Mesendoderm (in vitro differentiated cells): ENCODE data around the gene PI4KB. TPM values are rescaled to one million over a fixed set of nuclear protein-coding genes. Genes with fewer than 3 reads are reported as not detected.

ENCODE experiments used
- DNase-seq: peaks from one replicate; pipeline ENCODE4 v3.0.0; 2013
- H2AK5ac ChIP-seq: 2 replicates; pipeline ENCODE4 v1.6.1; 2013; ENCODE audit warnings: low read length, inconsistent platforms
- H2BK120ac ChIP-seq: 2 replicates; pipeline ENCODE4 v1.6.1; 2013; ENCODE audit warnings: low read depth, mild to moderate bottlenecking, low read length, moderate library complexity, mixed read lengths
- H2BK15ac ChIP-seq: replicated peaks from 2 replicates; pipeline ENCODE4 v1.6.1; 2013; ENCODE audit warnings: low read depth, mild to moderate bottlenecking, moderate library complexity
- H2BK5ac ChIP-seq: 2 replicates; pipeline ENCODE4 v1.6.1; 2013; ENCODE audit warnings: low read length, inconsistent platforms
- H3K18ac ChIP-seq: 2 replicates; pipeline ENCODE4 v1.6.1; 2013; ENCODE audit warnings: mild to moderate bottlenecking, low read length, mixed read lengths
- H3K23ac ChIP-seq: one replicate; pipeline ENCODE4 v1.6.1; 2013; ENCODE audit warnings: low read length
- H3K27ac ChIP-seq: 2 replicates; pipeline ENCODE4 v1.5.1; 2013; ENCODE audit warnings: low read depth, mild to moderate bottlenecking, inconsistent platforms, low read length, moderate library complexity
- H3K27me3 ChIP-seq: 2 replicates; pipeline ENCODE4 v1.6.1; 2013; ENCODE audit warnings: low read length, control low read depth, mild to moderate bottlenecking, inconsistent platforms; ENCODE audit not compliant: insufficient read depth, poor library complexity
- H3K36me3 ChIP-seq: 2 replicates; pipeline ENCODE4 v1.6.1; 2013; ENCODE audit warnings: low read length, inconsistent platforms; ENCODE audit not compliant: control insufficient read depth, insufficient read depth
- H3K4ac ChIP-seq: one replicate; pipeline ENCODE4 v1.6.1; 2013; ENCODE audit warnings: low read depth, mild to moderate bottlenecking, low read length, moderate library complexity
- H3K4me1 ChIP-seq: 2 replicates; pipeline ENCODE4 v1.6.1; 2013; ENCODE audit warnings: low read depth, low read length, inconsistent platforms; ENCODE audit not compliant: control insufficient read depth
- H3K4me2 ChIP-seq: 2 replicates; pipeline ENCODE4 v1.6.1; 2013; ENCODE audit warnings: low read length
- H3K4me3 ChIP-seq: 2 replicates; pipeline ENCODE4 v1.5.1; 2013; ENCODE audit warnings: mild to moderate bottlenecking, low read length
- H3K56ac ChIP-seq: one replicate; pipeline ENCODE4 v1.6.1; 2013; ENCODE audit warnings: low read length
- H3K79me1 ChIP-seq: 2 replicates; pipeline ENCODE4 v1.6.1; 2013; ENCODE audit warnings: low read length, inconsistent platforms
- H3K79me2 ChIP-seq: 2 replicates; pipeline ENCODE4 v1.6.1; 2013; ENCODE audit warnings: mild to moderate bottlenecking, low read length; ENCODE audit not compliant: control insufficient read depth, insufficient read depth
- H3K9ac ChIP-seq: 2 replicates; pipeline ENCODE4 v1.6.1; 2013; ENCODE audit warnings: low read length, inconsistent platforms
- H4K5ac ChIP-seq: one replicate; pipeline ENCODE4 v1.6.1; 2013; ENCODE audit warnings: low read length
- H4K8ac ChIP-seq: one replicate; pipeline ENCODE4 v1.6.1; 2013; ENCODE audit warnings: low read depth, mild to moderate bottlenecking, control low read depth, low read length, moderate library complexity
- WGBS: extraction: QIAGEN DNeasy Blood & Tissue Kit; methylation state at CpG from one replicate; pipeline ENCODE4 v1.1.7; 2013; ENCODE audit warnings: low lambda C conversion rate, missing lambda C conversion rate; ENCODE audit not compliant: insufficient coverage; ENCODE audit errors: extremely low coverage; 5-methylcytosine and 5-hydroxymethylcytosine counted together
- polyA plus RNA-seq, 2 experiments: library from polyadenylated mRNA; stranded (reverse); fragments of 200-250 nt; gene quantifications; one replicate each; pipeline ENCODE4 v1.2.3, GENCODE V29; 2013

The PI4KB gene
- 17.0 TPM for polyA plus RNA-seq (2013, experiment 1 of 2)
- polyA plus RNA-seq (2013, experiment 2 of 2): 17.2 TPM

DNA sequence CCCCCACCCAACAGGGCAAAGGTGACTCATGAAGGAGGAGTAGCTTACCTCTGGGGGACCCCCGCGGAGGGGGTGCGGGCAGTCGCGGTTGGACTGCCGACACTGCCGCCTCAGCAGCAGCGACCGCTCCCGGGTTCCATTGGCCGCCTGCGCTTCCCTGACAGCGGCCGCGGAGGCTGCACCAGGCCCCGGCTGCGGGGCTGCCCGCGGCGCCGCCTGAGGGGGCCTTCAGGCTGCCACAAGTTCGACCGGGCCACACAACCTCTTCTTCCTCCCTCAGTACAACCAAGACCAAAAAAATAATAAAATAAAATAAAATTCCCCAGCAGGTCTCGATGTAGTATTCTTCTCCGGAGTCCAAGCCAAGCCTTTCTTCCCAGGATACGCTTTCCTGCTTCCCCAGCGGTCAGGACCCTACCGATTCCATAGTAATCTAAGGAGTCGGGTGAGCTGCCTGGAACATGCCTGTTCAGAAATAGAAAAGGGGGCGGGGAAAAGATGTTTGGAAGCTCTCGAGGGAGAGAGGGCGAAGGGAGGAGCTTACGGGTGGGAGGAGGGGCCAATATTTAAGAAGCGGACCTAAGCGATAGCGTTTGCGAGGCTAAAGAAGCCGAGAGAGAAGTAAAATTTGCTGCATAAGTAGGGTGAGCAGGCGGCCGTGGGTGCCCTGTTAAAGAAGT, at the start of gene PI4KB:
Gene PI4KB (minus strand): TSS at position 194 of the 680 bp plus-strand sequence. CDS start 10,935 bp downstream, outside the sequence.
- Histone ChIP-seq H3K56ac (peak within 1 kb of the TSS; percentile 85), H4K8ac (peak within 1 kb of the TSS; percentile 3), H3K18ac (peak within 1 kb of the TSS; percentile 34), H4K5ac (peak within 1 kb of the TSS; percentile 59), H3K27me3 (no peaks in the 10 kb centered on the region), H3K9ac (peak within 1 kb of the TSS; percentile 82), H2BK5ac (no peak within 1 kb of the TSS), H3K23ac (no peak within 1 kb of the TSS), H3K4me3 (peak within 1 kb of the TSS; percentile 55), H3K79me1 (peaks cover 8% of the 10 kb centered on the region), H3K4me1 (peaks cover 4% of the 10 kb centered on the region), H3K4me2 (peak within 1 kb of the TSS; percentile 95), H2AK5ac (no peak within 1 kb of the TSS), H2BK15ac (no peak within 1 kb of the TSS), H3K36me3 (no peaks in the 10 kb centered on the region), H3K27ac (peak within 1 kb of the TSS; percentile 54), H3K79me2 (peaks cover 7% of the 10 kb centered on the region), H2BK120ac (no peak within 1 kb of the TSS), H3K4ac (no peak within 1 kb of the TSS)
- no CpG with 5 or more reads among the region's 40 CpGs for whole genome bisulfite sequencing
- peak; percentile 100 for DNase-seq

DNA sequence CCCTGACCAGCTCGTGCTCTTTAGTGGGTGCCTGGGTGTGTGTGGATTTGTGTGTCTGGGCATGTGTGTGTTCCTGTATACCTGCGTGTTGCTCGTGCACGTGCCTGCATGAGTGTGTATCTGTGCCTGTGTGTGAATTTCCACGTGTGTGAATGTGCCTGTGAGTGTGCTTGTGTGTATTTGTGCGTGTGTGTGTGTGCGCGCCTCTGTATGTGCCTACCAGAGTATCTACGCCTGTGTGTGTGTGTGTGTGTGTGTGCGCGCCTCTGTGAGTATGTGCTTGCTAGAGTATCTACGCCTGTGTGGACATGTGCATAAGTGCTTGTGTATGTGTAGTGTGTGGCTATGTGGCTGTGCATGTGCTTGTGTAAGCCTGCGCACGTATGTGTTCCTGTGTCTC, 46.0 kb upstream of the PI4KB start:
- Histone ChIP-seq H3K4me1 (peaks cover 3% of the 10 kb centered on the region), H3K36me3 (no peaks in the 10 kb centered on the region), H3K4me3 (no peak overlapping the region), H2BK5ac (no peak overlapping the region), H3K4me2 (no peak overlapping the region), H3K4ac (no peak overlapping the region), H3K79me1 (no peaks in the 10 kb centered on the region), H3K23ac (no peak overlapping the region), H3K79me2 (no peaks in the 10 kb centered on the region), H3K18ac (no peak overlapping the region), H4K5ac (no peak overlapping the region), H2AK5ac (no peak overlapping the region), H3K27ac (no peak overlapping the region), H2BK120ac (no peak overlapping the region), H3K9ac (no peak overlapping the region), H3K56ac (no peak overlapping the region), H3K27me3 (no peaks in the 10 kb centered on the region), H2BK15ac (no peak overlapping the region), H4K8ac (no peak overlapping the region)
- no CpG with 5 or more reads among the region's 14 CpGs for WGBS
- DNase-seq: no peak

DNA sequence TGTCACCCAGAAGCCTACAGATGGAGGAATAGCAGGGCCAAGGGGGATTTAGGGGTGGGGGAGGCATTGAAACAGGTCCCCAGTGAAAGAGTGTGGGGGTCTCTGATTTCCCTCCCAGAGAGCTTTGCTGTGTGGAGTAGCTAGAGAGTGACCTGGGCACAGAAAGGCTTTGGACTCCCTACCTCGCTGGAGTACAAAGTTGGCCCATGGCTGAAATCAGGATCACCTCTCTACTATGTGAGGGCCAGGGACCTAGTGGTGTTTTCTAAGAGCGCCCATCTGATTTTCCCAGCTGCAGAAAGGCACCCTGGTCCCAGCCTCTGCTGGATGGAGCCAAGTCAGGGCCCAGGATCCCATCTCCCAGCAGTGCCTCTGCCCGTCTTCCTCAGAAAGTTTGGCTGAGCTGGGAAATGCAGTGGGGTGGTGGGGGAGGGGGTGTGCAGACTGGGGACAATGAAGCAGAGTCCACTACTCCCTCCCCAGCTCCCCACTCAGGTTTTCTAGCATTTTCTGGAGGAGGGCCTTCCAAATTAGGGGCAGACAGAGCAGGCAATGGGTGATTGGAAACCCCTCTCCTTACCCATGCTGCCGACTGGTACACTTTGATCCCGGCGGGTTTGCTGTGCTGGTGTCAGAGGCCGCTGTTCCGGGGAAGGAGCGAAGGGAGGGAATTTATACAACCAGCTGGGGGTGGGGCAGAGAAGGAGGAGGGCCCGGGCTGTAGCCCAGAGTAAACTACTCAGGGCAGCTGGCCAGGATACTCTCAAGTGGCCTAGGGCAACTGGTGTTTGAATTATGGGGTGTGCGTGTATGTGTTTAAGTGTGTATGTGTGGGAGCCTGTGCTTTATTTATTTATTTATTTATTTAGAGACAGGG, 45.1 kb upstream of the PI4KB start, which contains the start of gene SELENBP1:
Gene SELENBP1 (minus strand): TSS at position 648 of the 877 bp plus-strand sequence. CDS start 64 bp downstream, at position 584.
- peak within 1 kb of the TSS; percentile 16 for H3K27ac ChIP-seq
- peak within 1 kb of the TSS; percentile 77 for H3K9ac ChIP-seq
- H3K18ac ChIP-seq: peak within 1 kb of the TSS; percentile 46
- H2AK5ac ChIP-seq: no peak within 1 kb of the TSS
- no peaks in the 10 kb centered on the region for H3K79me2 ChIP-seq
- H3K79me1 ChIP-seq: no peaks in the 10 kb centered on the region
- H3K4me2 ChIP-seq: peak within 1 kb of the TSS; percentile 51
- H2BK5ac ChIP-seq: no peak within 1 kb of the TSS
- H3K27me3 ChIP-seq: no peaks in the 10 kb centered on the region
- peaks cover 3% of the 10 kb centered on the region for H3K4me1 ChIP-seq
- no CpG with 5 or more reads among the region's 11 CpGs for WGBS
- peak within 1 kb of the TSS; percentile 49 for H3K4ac ChIP-seq
- H3K23ac ChIP-seq: no peak within 1 kb of the TSS
- no peaks in the 10 kb centered on the region for H3K36me3 ChIP-seq
- no peak within 1 kb of the TSS for H4K5ac ChIP-seq
- peak within 1 kb of the TSS; percentile 89 for H3K56ac ChIP-seq
- H4K8ac ChIP-seq: peak within 1 kb of the TSS; percentile 83
- H2BK15ac ChIP-seq: no peak within 1 kb of the TSS
- H2BK120ac ChIP-seq: peak within 1 kb of the TSS; percentile 79
- no peak within 1 kb of the TSS for H3K4me3 ChIP-seq
- DNase-seq: peak; percentile 78

GRCh38 chr1:151371370-151372057, 44.3 kb upstream of the PI4KB start:
- Histone ChIP-seq H3K4ac (peak overlapping the region; percentile 49), H3K9ac (peak overlapping the region; percentile 77), H3K4me1 (peaks cover 3% of the 10 kb centered on the region), H4K5ac (no peak overlapping the region), H4K8ac (no peak overlapping the region), H3K4me2 (no peak overlapping the region), H2BK5ac (no peak overlapping the region), H2AK5ac (no peak overlapping the region), H2BK120ac (no peak overlapping the region), H3K56ac (peak overlapping the region; percentile 89), H3K27ac (no peak overlapping the region), H3K27me3 (no peaks in the 10 kb centered on the region), H3K18ac (no peak overlapping the region), H3K79me2 (no peaks in the 10 kb centered on the region), H3K23ac (no peak overlapping the region), H2BK15ac (no peak overlapping the region), H3K79me1 (no peaks in the 10 kb centered on the region), H3K36me3 (no peaks in the 10 kb centered on the region), H3K4me3 (no peak overlapping the region)
- no CpG with 5 or more reads among the region's 9 CpGs for WGBS
- no peak for DNase-seq

DNA sequence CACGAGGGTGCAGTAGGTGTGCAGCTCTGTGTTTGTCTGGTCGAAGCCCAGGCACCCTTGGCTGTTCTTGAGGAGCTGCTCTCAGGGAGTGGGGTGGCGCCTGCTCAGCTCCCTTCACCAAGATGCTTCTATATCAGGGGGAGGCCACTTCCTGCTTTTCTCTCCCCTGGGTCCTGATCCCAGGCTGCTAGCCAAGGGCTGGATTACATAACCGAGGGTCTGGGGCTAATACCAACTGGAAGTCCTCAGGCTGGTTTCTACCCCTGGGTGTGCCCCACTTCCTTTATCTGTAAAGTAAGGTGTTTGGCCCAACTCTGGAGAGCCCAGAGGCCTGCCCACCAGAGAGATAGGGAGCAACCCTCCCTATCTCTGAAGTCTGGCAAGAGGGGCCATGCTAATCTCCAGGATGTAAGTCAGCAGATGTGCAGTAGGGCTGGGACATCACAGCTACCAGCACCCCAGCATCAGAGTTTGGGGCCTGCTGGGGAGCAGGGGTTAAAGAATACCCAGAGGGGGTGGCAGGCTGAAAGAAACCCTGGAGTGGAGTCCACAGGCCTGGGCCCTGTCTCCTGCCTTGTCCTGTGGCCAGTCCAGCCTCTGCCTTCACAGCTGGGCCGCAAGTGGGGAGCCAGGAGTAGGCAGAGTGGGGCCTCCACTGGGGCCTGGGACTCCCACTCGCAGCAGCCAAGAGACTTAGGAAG, 43.1 kb upstream of the PI4KB start:
- H2BK120ac ChIP-seq: no peak overlapping the region
- H3K79me1 ChIP-seq: no peaks in the 10 kb centered on the region
- no peak overlapping the region for H4K5ac ChIP-seq
- H3K18ac ChIP-seq: no peak overlapping the region
- no peak overlapping the region for H3K9ac ChIP-seq
- no peak overlapping the region for H3K56ac ChIP-seq
- H3K4ac ChIP-seq: no peak overlapping the region
- peaks cover 3% of the 10 kb centered on the region for H3K4me1 ChIP-seq
- no peak overlapping the region for H3K23ac ChIP-seq
- no peaks in the 10 kb centered on the region for H3K79me2 ChIP-seq
- no peak overlapping the region for H2BK5ac ChIP-seq
- no peak overlapping the region for H2BK15ac ChIP-seq
- no peak overlapping the region for H3K4me2 ChIP-seq
- WGBS: no CpG with 5 or more reads among the region's 6 CpGs
- H4K8ac ChIP-seq: no peak overlapping the region
- no peaks in the 10 kb centered on the region for H3K27me3 ChIP-seq
- H2AK5ac ChIP-seq: no peak overlapping the region
- H3K4me3 ChIP-seq: no peak overlapping the region
- no peaks in the 10 kb centered on the region for H3K36me3 ChIP-seq
- no peak overlapping the region for H3K27ac ChIP-seq
- no peak for DNase-seq
